Right lung (tissue), 10 donors: ENCODE data around the gene PPIF. TPM values are rescaled to one million over a fixed set of nuclear protein-coding genes. Genes with fewer than 3 reads are reported as not detected.

Source experiments
- DNase-seq, 2 donors: peaks; one replicate each; pipeline ENCODE4 v3.0.0-alpha.2; 2013
- long read RNA-seq, 8 donors: transcript quantifications; one replicate each; lab custom pipeline, GENCODE V29; 2026
- polyA plus RNA-seq, 5 donors: library from polyadenylated mRNA; unstranded; fragments of 120-200 nt; gene quantifications; one replicate each; pipeline versions ENCODE4 v1.2.1 to v1.2.3, GENCODE V29; 2013; ENCODE audit warnings: inconsistent platforms in 1 of 5, low replicate concordance in 1 of 5; ENCODE audit not compliant: insufficient read length in 5 of 5, insufficient read depth in 1 of 5

Gene PPIF
- polyA plus RNA-seq, result 10 to 100 TPM; 29.7 to 34.7 (median 31.0) TPM
- long read RNA-seq, donor 1, transcript PPIF-201 (6 exons, 2,190 nt), result major isoform, 15 of 15 reads
- long read RNA-seq, donor 1, partial matches to known transcripts, result 0 of 15 reads
- long read RNA-seq, donor 1, other reads (novel, unspliced or antisense), result 0 of 15 reads
- long read RNA-seq, donor 2, transcript PPIF-201 (6 exons, 2,190 nt), result major isoform, 11 of 12 reads
- long read RNA-seq, donor 2, partial matches to known transcripts, result 0 of 12 reads
- long read RNA-seq, donor 2, other reads (novel, unspliced or antisense), result 0 of 12 reads
- long read RNA-seq, donor 3, transcript PPIF-201 (6 exons, 2,190 nt), result major isoform, 7 of 7 reads
- long read RNA-seq, donor 3, partial matches to known transcripts, result 0 of 7 reads
- long read RNA-seq, donor 3, other reads (novel, unspliced or antisense), result 0 of 7 reads
- long read RNA-seq, donor 4, transcript PPIF-201 (6 exons, 2,190 nt), result major isoform, 7 of 8 reads
- long read RNA-seq, donor 4, partial matches to known transcripts, result 0 of 8 reads
- long read RNA-seq, donor 4, other reads (novel, unspliced or antisense), result 0 of 8 reads
- long read RNA-seq, donor 5, transcript PPIF-201 (6 exons, 2,190 nt), result major isoform, 10 of 10 reads
- long read RNA-seq, donor 5, partial matches to known transcripts, result 0 of 10 reads
- long read RNA-seq, donor 5, other reads (novel, unspliced or antisense), result 0 of 10 reads
- long read RNA-seq, donor 6, transcript PPIF-201 (6 exons, 2,190 nt), result major isoform, 8 of 8 reads
- long read RNA-seq, donor 6, partial matches to known transcripts, result 0 of 8 reads
- long read RNA-seq, donor 6, other reads (novel, unspliced or antisense), result 0 of 8 reads
- long read RNA-seq, donor 7, transcript PPIF-201 (6 exons, 2,190 nt), result major isoform, 7 of 7 reads
- long read RNA-seq, donor 7, partial matches to known transcripts, result 0 of 7 reads
- long read RNA-seq, donor 7, other reads (novel, unspliced or antisense), result 0 of 7 reads
- long read RNA-seq, donor 8, transcript PPIF-201 (6 exons, 2,190 nt), result major isoform, 8 of 8 reads
- long read RNA-seq, donor 8, partial matches to known transcripts, result 0 of 8 reads
- long read RNA-seq, donor 8, other reads (novel, unspliced or antisense), result 0 of 8 reads

DNA sequence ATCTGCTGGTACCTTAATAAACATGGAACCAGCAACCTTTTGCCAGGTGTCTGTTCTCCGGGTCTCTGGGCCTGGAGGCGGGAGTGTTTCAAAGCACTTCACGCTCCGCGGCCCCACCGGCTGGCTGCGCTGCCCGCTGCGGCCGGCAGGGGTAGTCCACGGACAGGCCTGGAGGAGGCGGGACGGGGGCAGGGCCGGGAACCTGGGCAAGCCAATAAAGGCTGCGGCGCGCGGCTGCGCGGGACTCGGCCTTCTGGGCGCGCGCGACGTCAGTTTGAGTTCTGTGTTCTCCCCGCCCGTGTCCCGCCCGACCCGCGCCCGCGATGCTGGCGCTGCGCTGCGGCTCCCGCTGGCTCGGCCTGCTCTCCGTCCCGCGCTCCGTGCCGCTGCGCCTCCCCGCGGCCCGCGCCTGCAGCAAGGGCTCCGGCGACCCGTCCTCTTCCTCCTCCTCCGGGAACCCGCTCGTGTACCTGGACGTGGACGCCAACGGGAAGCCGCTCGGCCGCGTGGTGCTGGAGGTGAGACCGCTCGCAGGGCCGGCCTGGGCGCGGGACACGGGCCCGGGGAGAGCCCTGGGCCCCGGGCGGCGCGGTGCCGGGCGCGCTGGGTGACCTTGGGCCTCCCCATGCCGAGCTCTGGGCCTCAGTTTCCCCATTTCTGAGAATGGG, at the start of gene PPIF:
TSS of gene PPIF (plus strand) at position 244 of the 668 bp plus-strand sequence. CDS start at position 324, 80 bp downstream.
- DNase-seq, result peak; percentile 89 to 91

GRCh38 chr10:79298403-79299244, 48.6 kb upstream of the PPIF start:
- no peak for DNase-seq

- DNase-seq, result no peak
These were observed 47.6 kb upstream of the PPIF start for GRCh38 chr10:79299397-79300241.

GRCh38 chr10:79300711-79301110, 46.6 kb upstream of the PPIF start:
- no peak for DNase-seq

GRCh38 chr10:79301754-79302530, 45.3 kb upstream of the PPIF start:
- DNase-seq, result no peak

GRCh38 chr10:79303631-79304478, 43.4 kb upstream of the PPIF start:
- no peak for DNase-seq

GRCh38 chr10:79304479-79305087, 42.7 kb upstream of the PPIF start:
- no peak for DNase-seq

DNA sequence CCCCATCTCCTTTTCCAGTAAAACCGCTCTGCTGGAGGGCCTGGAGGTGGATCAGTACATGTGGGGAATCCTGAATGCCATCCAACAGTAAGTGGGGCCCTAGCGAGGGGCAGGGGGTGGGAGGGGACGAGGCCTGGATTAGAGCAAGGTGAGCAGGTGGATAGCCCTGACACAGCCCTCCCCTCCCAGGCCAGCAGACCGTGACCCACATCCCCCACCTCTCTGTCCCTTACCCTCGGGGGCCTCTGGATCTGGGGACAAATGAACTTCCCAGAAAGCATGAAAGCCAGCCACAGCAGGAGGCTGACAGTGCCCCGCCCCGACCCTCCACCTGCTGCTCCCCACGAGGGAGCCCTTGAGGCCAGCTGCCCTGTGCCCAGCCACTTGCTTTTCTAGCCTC, 41.8 kb upstream of the PPIF start:
- DNase-seq, result no peak

- DNase-seq, result no peak
These were observed 41.3 kb upstream of the PPIF start for GRCh38 chr10:79305988-79306387.

- no peak for DNase-seq
These were observed 40.5 kb upstream of the PPIF start for GRCh38 chr10:79306644-79307220.

GRCh38 chr10:79308016-79308415, 39.3 kb upstream of the PPIF start:
- no peak for DNase-seq

- no peak for DNase-seq
These were observed 38.2 kb upstream of the PPIF start for GRCh38 chr10:79308969-79309665.

DNA sequence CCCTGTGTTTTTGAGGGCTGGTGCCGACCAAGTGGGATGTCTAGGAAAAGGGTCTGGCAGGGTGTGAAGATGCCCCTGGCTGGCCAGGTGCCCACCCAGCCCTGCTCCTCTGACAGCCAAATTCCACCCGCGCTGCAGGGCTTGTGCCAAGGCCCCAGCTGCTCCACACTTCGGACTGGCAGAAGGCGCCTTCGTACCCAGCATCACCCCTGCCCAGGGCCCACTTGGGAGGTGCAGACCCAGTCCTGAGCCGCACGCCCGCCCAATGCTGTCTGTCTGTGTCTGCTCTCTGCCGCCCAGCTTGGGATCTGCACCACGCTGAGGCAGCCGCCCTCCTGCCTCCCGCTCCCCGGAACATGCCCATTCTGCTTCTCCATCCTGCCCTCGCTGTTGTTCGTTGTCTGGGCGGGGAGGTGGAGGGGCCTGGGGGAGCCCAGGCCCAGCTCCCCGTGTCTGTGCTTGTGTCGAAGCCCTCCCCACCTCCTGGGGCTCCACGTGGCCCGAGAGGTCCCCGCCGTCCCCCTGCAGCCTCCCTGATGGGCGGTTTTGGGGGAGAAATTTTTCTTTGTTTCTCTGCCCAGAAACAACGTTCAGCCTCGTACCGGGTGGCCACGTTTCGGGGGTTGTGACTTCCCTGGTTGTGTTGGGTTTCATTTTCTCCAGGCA, 36.9 kb upstream of the PPIF start:
- DNase-seq, result no peak

- DNase-seq, result no peak
These were observed 36.2 kb upstream of the PPIF start for GRCh38 chr10:79310911-79311573.
